HPDE6-E6E7 (cell line): ENCODE results near the gene ADNP.

Experiments used
- DNase-seq: peaks from one replicate; pipeline ENCODE4 v3.0.0; 2011; ENCODE audit warnings: missing footprints; ENCODE audit errors: extremely low spot score

ADNP gene

DNA sequence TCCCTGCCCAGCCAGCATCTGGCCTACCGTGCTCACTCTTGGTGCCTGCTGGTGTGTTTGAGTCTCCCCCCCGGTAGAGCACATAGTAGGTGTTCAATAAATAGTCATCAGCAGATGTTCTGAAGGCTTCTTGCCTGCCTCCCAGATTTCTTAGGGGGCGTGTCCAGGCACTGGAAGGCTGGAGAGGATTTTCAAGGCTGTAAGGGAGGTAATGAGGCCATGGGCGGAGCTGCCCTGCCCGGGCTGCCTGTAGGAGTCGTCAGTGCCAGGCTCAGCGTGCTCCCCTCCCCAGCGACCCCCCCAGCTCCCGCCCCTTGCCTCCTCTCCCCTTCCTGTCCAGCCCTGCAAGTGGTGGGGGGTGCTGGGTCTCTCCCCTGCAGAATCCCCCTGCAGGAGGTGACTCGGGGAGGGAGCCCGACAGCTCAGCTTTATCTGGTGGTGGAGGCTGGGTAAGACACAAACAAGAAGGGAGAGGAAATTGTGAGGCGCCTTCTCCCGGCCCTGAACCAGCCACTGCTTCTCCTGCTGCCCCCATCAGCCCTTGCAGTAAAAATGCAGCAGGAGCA, 80.4 kb downstream of the ADNP start:
- DNase-seq = no peak

DNA sequence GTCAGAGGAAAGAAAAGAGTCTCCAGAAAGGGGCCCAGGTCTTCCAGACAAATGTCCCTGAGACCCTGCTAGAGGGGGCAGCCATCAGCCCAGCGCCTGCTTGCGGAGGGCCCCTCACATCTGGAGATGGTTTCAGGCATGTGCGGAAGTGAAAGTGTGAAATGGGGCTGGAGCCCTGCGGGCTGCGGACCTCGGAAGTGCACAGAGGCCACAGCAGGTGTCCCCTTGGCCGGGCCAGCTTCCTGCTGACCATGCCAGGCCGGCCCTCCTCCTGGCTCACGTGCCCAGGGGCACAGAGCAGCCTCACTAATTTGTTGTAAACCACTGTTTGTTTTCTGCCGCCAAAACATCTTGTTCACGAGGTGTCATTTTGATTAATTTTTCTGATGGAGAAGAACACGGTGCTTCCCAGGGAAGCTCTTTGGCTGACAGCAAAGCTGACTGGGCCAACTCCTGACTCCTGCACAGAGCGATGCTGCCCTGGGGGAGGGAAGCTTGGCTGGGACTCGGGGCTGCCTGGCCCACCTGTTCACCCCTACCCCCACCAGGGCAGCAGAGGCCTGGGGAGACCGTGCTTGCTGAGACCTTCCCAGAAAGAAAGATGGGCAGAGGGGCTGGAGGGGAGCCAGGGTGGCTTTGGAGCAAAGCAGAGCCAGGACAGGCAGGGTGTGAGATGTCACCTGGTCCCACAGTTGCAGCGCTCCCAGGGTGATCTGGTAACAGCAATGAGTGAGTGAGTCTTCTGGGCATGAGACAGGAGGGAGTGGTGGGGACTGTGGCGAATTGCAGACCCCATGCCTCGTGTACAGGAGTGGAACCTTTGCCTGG, 82.2 kb downstream of the ADNP start:
- no peak for DNase-seq

DNA sequence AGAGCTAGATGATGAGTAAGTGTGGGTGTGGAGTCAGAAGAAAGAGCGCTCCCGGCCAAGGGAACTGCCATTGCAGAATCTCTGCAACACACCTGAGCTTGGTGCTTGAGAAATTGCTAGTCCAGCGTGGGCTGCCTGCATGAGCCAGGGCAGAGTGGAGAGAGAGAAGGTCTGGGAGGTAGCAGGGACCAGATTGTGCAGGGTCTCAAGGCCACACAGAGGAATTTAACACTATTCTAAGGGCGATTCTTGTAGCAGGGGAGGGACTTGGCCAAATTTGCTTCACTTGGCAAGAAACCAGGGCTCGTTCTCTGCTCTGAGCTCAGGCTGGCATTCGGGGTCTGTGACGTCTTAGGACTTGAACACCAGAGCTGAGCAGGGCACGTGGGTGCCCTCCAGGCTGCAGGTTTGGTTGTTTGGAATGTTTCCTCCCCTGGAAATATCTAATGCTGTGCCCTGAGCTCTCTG, 82.9 kb downstream of the ADNP start:
- peak; percentile 79 for DNase-seq

DNA sequence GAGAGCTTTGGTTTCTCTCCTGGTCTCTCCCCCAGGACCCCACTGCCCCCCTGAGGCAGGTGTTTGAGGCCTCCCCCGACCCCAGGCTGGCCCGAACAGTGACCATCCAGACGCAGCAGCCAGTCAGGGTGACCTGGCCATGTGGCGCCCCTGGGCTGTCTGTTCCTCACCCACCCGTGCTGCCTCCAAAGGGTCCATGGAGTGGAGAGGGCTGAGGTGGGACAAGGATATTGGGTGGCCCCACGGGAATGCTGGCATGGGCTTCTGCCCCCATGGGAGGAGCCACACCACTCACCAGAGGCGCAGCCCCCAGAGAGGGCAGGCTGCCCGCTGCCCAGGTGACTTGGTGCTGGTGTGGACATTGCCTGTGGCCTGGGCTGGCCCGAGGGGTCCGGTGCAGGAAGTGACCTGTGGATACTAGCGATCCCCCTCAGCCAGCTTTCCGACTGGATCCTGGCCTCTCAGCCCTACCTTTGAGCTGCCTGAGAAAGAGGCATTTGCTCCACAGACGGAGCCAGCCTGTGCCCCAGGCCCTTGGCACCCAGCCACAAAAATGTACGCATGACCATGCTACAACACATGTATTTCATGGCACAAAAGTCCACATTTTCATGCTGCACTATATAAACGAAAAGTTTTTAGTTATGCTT, 85.5 kb downstream of the ADNP start:
- DNase-seq = no peak

DNA sequence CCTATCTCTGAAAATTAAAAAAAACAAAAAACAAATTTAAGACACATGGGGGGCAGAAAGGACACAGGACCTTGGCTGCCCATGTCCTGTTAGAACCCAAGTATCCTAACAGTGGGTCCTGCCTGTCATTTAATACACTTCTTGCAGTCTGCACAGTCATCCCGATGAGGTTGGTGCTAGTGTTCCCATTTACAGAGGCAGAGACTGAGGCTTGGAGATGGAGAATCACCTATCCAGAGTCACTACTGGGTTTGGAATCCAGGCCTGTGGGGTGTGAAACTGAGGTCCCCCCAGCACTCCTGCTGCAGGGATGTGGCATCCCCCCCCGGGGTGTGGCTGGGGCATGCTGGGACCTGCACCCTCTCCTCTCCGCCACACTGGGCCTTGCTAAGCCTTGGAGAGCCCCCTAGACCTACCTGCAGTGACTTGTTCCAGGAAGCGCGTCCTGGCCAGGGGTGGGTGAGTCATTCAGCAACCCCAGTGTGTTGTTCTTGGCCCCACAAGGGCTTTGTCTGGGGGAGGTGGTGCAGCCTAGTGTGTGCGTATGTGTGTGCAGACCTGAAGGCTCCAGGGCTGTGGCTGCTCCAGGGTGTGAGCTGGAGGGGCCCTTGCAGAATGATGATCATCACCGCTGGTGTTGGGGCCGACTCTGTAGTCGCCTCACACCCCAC, 86.7 kb downstream of the ADNP start:
- DNase-seq = peak; percentile 100

DNA sequence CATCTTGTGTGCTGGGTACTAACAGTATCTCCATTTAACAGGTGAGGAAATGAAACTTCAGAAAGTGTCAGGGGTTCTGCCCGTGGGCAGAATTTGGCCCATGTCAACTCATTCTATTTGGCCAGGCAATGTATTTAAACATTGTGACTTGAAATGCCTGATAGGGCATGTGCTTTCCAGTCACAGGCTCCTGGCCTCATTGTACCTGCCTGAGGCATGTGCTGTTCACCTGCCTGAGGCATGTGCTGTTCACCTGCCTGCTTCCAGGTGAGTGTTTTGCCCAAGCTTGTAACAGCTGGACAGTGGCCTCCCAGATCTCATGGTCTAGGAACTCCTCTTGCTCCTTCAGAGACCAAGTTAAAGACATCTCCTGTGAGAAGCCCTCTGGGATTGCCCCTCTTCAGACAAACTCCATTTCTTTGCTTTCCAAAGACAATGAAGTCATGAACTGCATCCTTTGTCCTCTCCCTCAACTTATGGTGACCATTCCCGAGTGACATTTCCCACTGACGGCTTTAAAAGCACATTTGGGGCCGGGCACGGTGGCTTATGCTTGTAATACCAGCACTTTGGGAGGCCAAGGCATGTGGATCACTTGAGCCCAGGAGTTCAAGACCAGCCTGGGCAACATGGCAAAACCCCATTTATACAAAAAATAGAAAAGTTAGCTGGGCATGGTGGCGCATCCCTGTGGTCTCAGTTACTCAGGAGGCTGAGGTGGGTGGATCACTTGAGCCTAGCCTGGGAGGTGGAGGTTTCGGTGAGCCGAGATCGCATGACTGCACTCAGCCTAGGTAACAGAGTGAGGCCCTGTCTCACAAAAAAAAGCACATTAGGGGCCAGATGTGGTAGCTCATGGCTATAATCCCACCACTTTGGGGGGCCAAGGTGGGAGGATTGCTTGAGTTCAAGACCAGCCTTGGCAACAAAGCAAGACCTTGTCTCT, 87.6 kb downstream of the ADNP start:
- DNase-seq = peak; percentile 74

DNA sequence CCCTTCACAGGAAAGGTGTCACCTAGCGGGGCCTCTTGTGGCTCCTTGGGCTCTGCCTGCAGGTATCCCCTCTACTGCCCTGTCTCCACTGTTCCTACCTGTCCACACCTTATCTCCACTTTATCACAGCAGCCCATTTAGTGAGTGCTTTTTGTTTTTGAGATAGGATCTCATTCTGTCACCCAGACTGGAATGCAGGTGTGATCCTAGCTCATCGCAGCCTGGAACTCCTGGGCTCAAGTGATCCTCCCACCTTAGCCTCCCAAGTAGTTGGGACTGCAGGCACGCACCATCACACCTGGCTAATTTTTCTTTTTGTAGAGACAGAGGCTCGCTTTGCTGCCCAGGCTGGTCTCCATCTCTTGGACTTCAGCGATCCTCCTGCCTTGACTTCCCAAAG, 88.4 kb downstream of the ADNP start:
- DNase-seq = no peak
